H1 (cell line): ENCODE data around the gene CD4. TPM values are rescaled to one million over a fixed set of nuclear protein-coding genes. Genes with fewer than 3 reads are reported as not detected.
"Not testable (repeated sequence)": the region's sequence is repeated elsewhere in the genome, so short reads cannot be mapped to it uniquely, and the experiment has no call there.

Experiments used
- CTCF ChIA-PET: fragments of 300-600 bp; sonication (Branson Sonifier 250); formaldehyde crosslinking; loops from one replicate; lab custom pipeline; 2021; ENCODE audit not compliant: partially characterized antibody; lab: Charles Lee
- POLR2A ChIA-PET: fragments of 300-600 bp; sonication (Branson Sonifier 250); formaldehyde crosslinking; loops from one replicate; lab custom pipeline; 2021; ENCODE audit warnings: inconsistent platforms; ENCODE audit not compliant: partially characterized antibody; lab: Charles Lee
- DNase-seq, 2 experiments: peaks; one replicate each; pipeline versions ENCODE4 v3.0.0 to v3.0.0-alpha.2; 2010 to 2022; ENCODE audit warnings: low spot score in 2 of 2, low read depth in 1 of 2, mixed read lengths in 1 of 2
- FAIRE-seq: peaks from 2 replicates; lab custom pipeline; 2011; peaks lifted over from hg19 to GRCh38; lab: Jason Lieb, UNC
- H2AFZ ChIP-seq: 2 replicates; pipeline ENCODE4 v1.8.1; 2012; ENCODE audit warnings: low read length, inconsistent platforms
- H2AK5ac ChIP-seq: 2 replicates; pipeline ENCODE4 v1.6.1; 2013; ENCODE audit warnings: low read depth, low read length
- H2BK120ac ChIP-seq: replicated peaks from 2 replicates; pipeline ENCODE3; 2013; ENCODE audit warnings: low read depth, low read length, inconsistent platforms
- H2BK12ac ChIP-seq: 2 replicates; pipeline ENCODE4 v1.6.1; 2013; ENCODE audit warnings: low read depth, low read length
- H2BK15ac ChIP-seq: 2 replicates; pipeline ENCODE4 v1.6.1; 2013; ENCODE audit warnings: low read length
- H2BK20ac ChIP-seq: 2 replicates; pipeline ENCODE4 v1.6.1; 2013; ENCODE audit warnings: low read length
- H2BK5ac ChIP-seq: 2 replicates; pipeline ENCODE4 v1.6.1; 2013; ENCODE audit warnings: low read depth, low read length
- H3K14ac ChIP-seq: 2 replicates; pipeline ENCODE4 v1.6.1; 2013; ENCODE audit warnings: inconsistent platforms; ENCODE audit not compliant: insufficient read length
- H3K18ac ChIP-seq: 2 replicates; pipeline ENCODE4 v1.6.1; 2013; ENCODE audit warnings: low read length; ENCODE audit errors: extremely low read depth
- H3K23ac ChIP-seq: 2 replicates; pipeline ENCODE4 v1.6.1; 2013; ENCODE audit warnings: inconsistent platforms; ENCODE audit not compliant: insufficient read length
- H3K23me2 ChIP-seq: 2 replicates; pipeline ENCODE4 v1.6.1; 2013; ENCODE audit warnings: low read depth, low read length
- H3K27ac ChIP-seq: 2 replicates; pipeline ENCODE4 v1.6.1; 2011; ENCODE audit warnings: low read depth, low read length, inconsistent platforms
- H3K27me3 ChIP-seq, 4 experiments: replicated peaks in 1 of 4; 1 replicate in 1 of 4; 2 replicates in 3 of 4; pipeline versions ENCODE4 v1.6.1 to v1.8.1; 2011 to 2013; ENCODE audit warnings: low read length in 3 of 4, mild to moderate bottlenecking in 3 of 4, inconsistent platforms in 2 of 4, mixed read lengths in 2 of 4, moderate library complexity in 1 of 4; ENCODE audit not compliant: control insufficient read depth in 3 of 4, insufficient read depth in 3 of 4; ENCODE audit errors: extremely low read depth in 1 of 4
- H3K36me3 ChIP-seq, 4 experiments: 2 replicates each; pipeline versions ENCODE4 v1.6.1 to v1.8.1; 2011 to 2013; ENCODE audit warnings: mild to moderate bottlenecking in 4 of 4, low read length in 3 of 4, moderate library complexity in 2 of 4, control low read depth in 1 of 4, inconsistent platforms in 1 of 4; ENCODE audit not compliant: insufficient read depth in 4 of 4, control insufficient read depth in 2 of 4
- H3K4ac ChIP-seq: replicated peaks from 2 replicates; pipeline ENCODE3; 2013; ENCODE audit warnings: low read length, low read depth, mixed read lengths, inconsistent platforms; ENCODE audit not compliant: insufficient read length
- H3K4me1 ChIP-seq, 4 experiments: replicated peaks in 1 of 4; 1 replicate in 1 of 4; 2 replicates in 3 of 4; pipeline versions ENCODE4 v1.6.1 to v1.8.1; 2011 to 2013; ENCODE audit warnings: low read length in 3 of 4, inconsistent platforms in 2 of 4, mixed read lengths in 1 of 4; ENCODE audit not compliant: insufficient read depth in 4 of 4, control insufficient read depth in 3 of 4
- H3K4me2 ChIP-seq, 2 experiments: 2 replicates each; pipeline versions ENCODE4 v1.6.1 to v1.8.1; 2011 to 2013; ENCODE audit warnings: low read depth in 2 of 2, low read length in 2 of 2, control low read depth in 1 of 2, inconsistent platforms in 1 of 2, mild to moderate bottlenecking in 1 of 2; ENCODE audit not compliant: insufficient read depth in 1 of 2
- H3K4me3 ChIP-seq, 4 experiments: fragments of 200-600, 300-600 bp in 1 of 4; sonication (generic), shearing (Covaris generic), sonication (Bioruptor Twin) in 1 of 4; 2 replicates each; pipeline versions ENCODE4 v1.5.1 to v1.8.1; 2011 to 2016; ENCODE audit warnings: low read length in 4 of 4, low read depth in 3 of 4, control low read depth in 2 of 4, inconsistent platforms in 2 of 4, mild to moderate bottlenecking in 2 of 4, mixed read lengths in 1 of 4, moderate library complexity in 1 of 4; ENCODE audit not compliant: insufficient read depth in 2 of 4; ENCODE audit errors: extremely low read depth in 1 of 4
- H3K56ac ChIP-seq: replicated peaks from 2 replicates; pipeline ENCODE3; 2013; ENCODE audit warnings: low read depth, mild to moderate bottlenecking, mixed read lengths, low read length, inconsistent platforms; ENCODE audit not compliant: insufficient read length
- H3K79me1 ChIP-seq: 2 replicates; pipeline ENCODE4 v1.6.1; 2013; ENCODE audit warnings: low read depth, low read length, control low read depth
- H3K79me2 ChIP-seq, 2 experiments: 2 replicates each; pipeline versions ENCODE4 v1.6.1 to v1.8.1; 2012 to 2013; ENCODE audit warnings: low read length in 2 of 2, mild to moderate bottlenecking in 2 of 2, inconsistent platforms in 1 of 2; ENCODE audit not compliant: insufficient read depth in 2 of 2, control insufficient read depth in 1 of 2
- H3K9ac ChIP-seq, 4 experiments: replicated peaks in 1 of 4; 1 replicate in 1 of 4; 2 replicates in 3 of 4; pipeline versions ENCODE4 v1.6.1 to v1.8.1; 2011 to 2013; ENCODE audit warnings: low read depth in 3 of 4, low read length in 3 of 4, control low read depth in 2 of 4, mild to moderate bottlenecking in 2 of 4, moderate library complexity in 2 of 4, inconsistent platforms in 1 of 4; ENCODE audit errors: extremely low read depth in 1 of 4
- H3K9me3 ChIP-seq, 2 experiments: 2 replicates each; pipeline versions ENCODE4 v1.6.1 to v1.8.1; 2012 to 2013; ENCODE audit warnings: mild to moderate bottlenecking in 2 of 2, moderate library complexity in 2 of 2, control low read depth in 1 of 2, inconsistent platforms in 1 of 2, low read depth in 1 of 2, low read length in 1 of 2, mixed read lengths in 1 of 2; ENCODE audit not compliant: insufficient read depth in 2 of 2
- H4K20me1 ChIP-seq, 2 experiments: replicated peaks in 1 of 2; 2 replicates each; pipeline versions ENCODE3 to v1.8.1; 2011 to 2013; ENCODE audit warnings: inconsistent platforms in 2 of 2, low read length in 2 of 2, mild to moderate bottlenecking in 1 of 2; ENCODE audit not compliant: insufficient read depth in 2 of 2, control insufficient read depth in 1 of 2
- H4K5ac ChIP-seq: 2 replicates; pipeline ENCODE4 v1.6.1; 2013; ENCODE audit warnings: low read length, low read depth, mixed read lengths, inconsistent platforms; ENCODE audit not compliant: insufficient read length
- H4K8ac ChIP-seq: 2 replicates; pipeline ENCODE4 v1.8.0; 2013; ENCODE audit warnings: mild to moderate bottlenecking, moderate library complexity, low read length, inconsistent platforms; ENCODE audit not compliant: insufficient read depth; ENCODE audit errors: extremely low read depth
- H4K91ac ChIP-seq: replicated peaks from 2 replicates; pipeline ENCODE3; 2013; ENCODE audit warnings: low read length, mixed read lengths, inconsistent platforms; ENCODE audit not compliant: insufficient read length
- BACH1 ChIP-seq: IDR thresholded peaks from 2 replicates; pipeline ENCODE4 v1.6.1; 2012; ENCODE audit warnings: low read length, improper control_type of control experiment
- BRCA1 ChIP-seq: IDR thresholded peaks from 2 replicates; pipeline ENCODE4 v1.6.1; 2012; ENCODE audit warnings: low read depth, low read length, improper control_type of control experiment
- EP300 ChIP-seq, 2 experiments: IDR thresholded peaks; 1 replicate in 1 of 2; 2 replicates in 1 of 2; pipeline ENCODE4 v1.6.1; 2011 to 2012; ENCODE audit warnings: low read depth in 2 of 2, low read length in 2 of 2, mild to moderate bottlenecking in 2 of 2, borderline replicate concordance in 1 of 2, inconsistent platforms in 1 of 2, moderate library complexity in 1 of 2
- HDAC2 ChIP-seq, 2 experiments: fragments of 300-600 bp in 1 of 2; sonication (generic) in 1 of 2; IDR thresholded peaks; 2 replicates each; pipeline ENCODE4 v1.6.1; 2011 to 2012; ENCODE audit warnings: low read depth in 2 of 2, low read length in 2 of 2, mild to moderate bottlenecking in 2 of 2, moderate library complexity in 2 of 2, borderline replicate concordance in 1 of 2, inconsistent platforms in 1 of 2
- JUND ChIP-seq: IDR thresholded peaks from 2 replicates; pipeline ENCODE4 v1.6.1; 2011; ENCODE audit warnings: mild to moderate bottlenecking, improper control_type of control experiment, low read length
- MAX ChIP-seq: IDR thresholded peaks from 2 replicates; pipeline ENCODE4 v1.6.1; 2012; ENCODE audit warnings: inconsistent platforms
- PHF8 ChIP-seq: fragments of 200-600 bp; sonication (generic); conservative IDR thresholded peaks from 2 replicates; pipeline ENCODE4 v1.7.1; 2012; ENCODE audit warnings: low read depth, mild to moderate bottlenecking, inconsistent platforms, low read length, moderate library complexity
- POU5F1 ChIP-seq: IDR thresholded peaks from 2 replicates; pipeline ENCODE4 v1.6.1; 2011; ENCODE audit warnings: low read depth, mild to moderate bottlenecking, low read length, moderate library complexity
- RBBP5 ChIP-seq: IDR thresholded peaks from 2 replicates; pipeline ENCODE4 v1.7.1; 2012; ENCODE audit warnings: low read depth, mild to moderate bottlenecking, inconsistent platforms, low read length, moderate library complexity, borderline replicate concordance
- WGBS, 2 experiments: shearing (Covaris generic) in 1 of 2; methylation state at CpG; one replicate each; pipeline versions ENCODE4 v1.1.6 to v1.1.7; 2013 to 2015; ENCODE audit warnings: low lambda C conversion rate in 2 of 2, mixed read lengths in 2 of 2, inconsistent platforms in 1 of 2, low coverage in 1 of 2, missing lambda C conversion rate in 1 of 2; ENCODE audit not compliant: insufficient replicate concordance in 2 of 2, insufficient coverage in 1 of 2, insufficient read length in 1 of 2; ENCODE audit errors: extremely low coverage in 1 of 2, missing lambda C conversion rate in 1 of 2; 5-methylcytosine and 5-hydroxymethylcytosine counted together
- polyA plus RNA-seq, 7 experiments: library from polyadenylated mRNA; depleted of rRNA in 3 of 7; stranded (reverse) in 5 of 7; unstranded in 2 of 7; fragments of >200 nt in 5 of 7; fragments of 200-250 nt in 2 of 7; gene quantifications; 1 replicate in 5 of 7; 2 replicates in 1 of 7; 4 replicates in 1 of 7; pipeline versions ENCODE4 v1.2.1 to v1.2.3, GENCODE V29; 2011 to 2013; ENCODE audit warnings: missing spikeins in 2 of 7, mixed read lengths in 2 of 7
- total RNA-seq: library from RNA; stranded (reverse); fragmentation: NEBNext Ultra II Directional; extraction: Animal tissue kit (Norgen Biotek cat#: 25700); gene quantifications from 2 replicates; pipeline ENCODE4 v1.2.1, GENCODE V29; 2021

The CD4 gene
- total and polyA plus RNA-seq, 2 of the 8 experiments (the other 6 are each of a cell fraction or from before 2014, with no cell fraction given) = 3.4 to 5.1 TPM

DNA sequence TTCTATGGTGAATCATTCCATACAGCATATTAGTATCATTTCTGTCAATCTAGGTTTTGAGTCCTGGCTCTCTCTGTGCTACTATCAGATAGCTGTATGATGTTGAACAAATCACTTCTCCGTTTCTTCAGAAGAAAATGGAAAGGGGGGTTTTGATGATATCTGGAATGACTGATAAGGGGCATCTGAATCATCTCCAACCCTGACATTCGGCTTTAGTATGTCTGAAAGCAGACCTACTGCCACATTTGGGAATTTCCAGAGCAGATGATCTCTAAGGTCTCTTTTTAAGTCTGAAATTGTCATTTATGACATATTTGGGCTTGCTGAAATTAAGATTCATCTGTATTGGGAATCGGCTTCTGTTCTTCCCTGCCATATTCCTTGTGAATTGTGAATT lies 46.5 kb upstream of the CD4 start (continued):
- no peak for TF ChIP-seq RBBP5
- TF ChIP-seq POU5F1 = no peak
- TF ChIP-seq MAX = no peak
- no peak for TF ChIP-seq BRCA1
- TF ChIP-seq EP300 (IDR thresholded peaks at IDR 0.05; ENCODE audit: borderline replicate concordance in 1 of 2, low read depth in 2 of 2, low read length in 2 of 2) = no peak
- no peak for TF ChIP-seq JUND
- no peak for TF ChIP-seq BACH1
- TF ChIP-seq HDAC2 (IDR thresholded peaks at IDR 0.05; ENCODE audit: borderline replicate concordance in 1 of 2, low read depth in 2 of 2, low read length in 2 of 2) = no peak
- no peak for TF ChIP-seq PHF8
- TF ChIP-seq, all 59 proteins: peak for 0

DNA sequence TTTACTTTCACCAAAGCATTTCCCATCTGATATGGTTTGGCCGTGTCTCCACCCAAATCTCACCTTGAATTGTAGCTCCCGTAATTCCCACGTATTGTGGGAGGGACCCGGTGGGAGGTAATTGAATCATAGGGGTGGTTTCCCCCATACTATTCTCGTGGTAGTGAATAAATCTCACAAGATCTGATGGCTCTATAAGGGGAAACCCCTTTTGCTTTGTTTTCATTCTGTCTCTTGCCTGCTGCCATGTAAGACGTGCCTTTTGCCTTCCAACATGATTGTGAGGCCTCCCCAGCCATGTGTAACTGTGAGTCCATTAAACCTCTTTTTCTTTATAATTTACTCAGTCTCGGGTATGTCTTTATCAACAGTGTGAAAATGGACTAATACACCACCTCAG lies 46.0 kb upstream of the CD4 start:
- not testable (repeated sequence) for H2AK5ac ChIP-seq, H3K27ac ChIP-seq, H3K4me1 ChIP-seq, H3K9me3 ChIP-seq, H3K18ac ChIP-seq, H3K56ac ChIP-seq, H3K79me1 ChIP-seq, H3K4me3 ChIP-seq, H3K27me3 ChIP-seq, H2BK5ac ChIP-seq, FAIRE-seq, H4K8ac ChIP-seq, H2BK12ac ChIP-seq, H4K20me1 ChIP-seq, DNase-seq, H3K9ac ChIP-seq, H2AFZ ChIP-seq, H2BK20ac ChIP-seq, H3K23ac ChIP-seq, H2BK120ac ChIP-seq, H3K23me2 ChIP-seq, H4K91ac ChIP-seq, H2BK15ac ChIP-seq, H3K79me2 ChIP-seq, H3K14ac ChIP-seq, H3K4me2 ChIP-seq, H3K4ac ChIP-seq, H4K5ac ChIP-seq
- H3K36me3 ChIP-seq = peaks cover 9 to 27% (median 17%) of the 10 kb centered on the region in 4 experiments
- ChIA-PET POLR2A (interaction anchor here (0.6 to 1.6 kb wide), 4 partner anchors 9 to 130 kb away, joined by 3 to 10 read pairs (median 4); partner anchors contain the start of genes CDCA3, MLF2 and USP5), CTCF (interaction anchor here (1.9 kb wide), 1 partner anchor 81 kb away, joined by 5 read pairs; no protein-coding TSS in a partner anchor)
- WGBS, 2 experiments = 82% methylated on average over 7 of the region's 7 CpGs; no CpG with 5 or more reads in 1 of the 2 experiments
